ENCODE measurements around the gene PHF23.

- no peak for TF ChIP-seq GATA2 (IDR thresholded peaks at IDR 0.05; ENCODE audit: low read depth, low read length)
- no peak for TF ChIP-seq GATA3 (IDR thresholded peaks at IDR 0.05; ENCODE audit: low read depth, low read length)
Measured at GRCh38 chr17:7203391-7203790, 35.9 kb downstream of the PHF23 start.
